Measurements from ENCODE around the gene RNF220. TPM values are rescaled to one million over a fixed set of nuclear protein-coding genes. Genes with fewer than 3 reads are reported as not detected.

The RNF220 gene
- total and polyA plus RNA-seq, 2 experiments from 2014 or later = 77.2 to 117 TPM

DNA sequence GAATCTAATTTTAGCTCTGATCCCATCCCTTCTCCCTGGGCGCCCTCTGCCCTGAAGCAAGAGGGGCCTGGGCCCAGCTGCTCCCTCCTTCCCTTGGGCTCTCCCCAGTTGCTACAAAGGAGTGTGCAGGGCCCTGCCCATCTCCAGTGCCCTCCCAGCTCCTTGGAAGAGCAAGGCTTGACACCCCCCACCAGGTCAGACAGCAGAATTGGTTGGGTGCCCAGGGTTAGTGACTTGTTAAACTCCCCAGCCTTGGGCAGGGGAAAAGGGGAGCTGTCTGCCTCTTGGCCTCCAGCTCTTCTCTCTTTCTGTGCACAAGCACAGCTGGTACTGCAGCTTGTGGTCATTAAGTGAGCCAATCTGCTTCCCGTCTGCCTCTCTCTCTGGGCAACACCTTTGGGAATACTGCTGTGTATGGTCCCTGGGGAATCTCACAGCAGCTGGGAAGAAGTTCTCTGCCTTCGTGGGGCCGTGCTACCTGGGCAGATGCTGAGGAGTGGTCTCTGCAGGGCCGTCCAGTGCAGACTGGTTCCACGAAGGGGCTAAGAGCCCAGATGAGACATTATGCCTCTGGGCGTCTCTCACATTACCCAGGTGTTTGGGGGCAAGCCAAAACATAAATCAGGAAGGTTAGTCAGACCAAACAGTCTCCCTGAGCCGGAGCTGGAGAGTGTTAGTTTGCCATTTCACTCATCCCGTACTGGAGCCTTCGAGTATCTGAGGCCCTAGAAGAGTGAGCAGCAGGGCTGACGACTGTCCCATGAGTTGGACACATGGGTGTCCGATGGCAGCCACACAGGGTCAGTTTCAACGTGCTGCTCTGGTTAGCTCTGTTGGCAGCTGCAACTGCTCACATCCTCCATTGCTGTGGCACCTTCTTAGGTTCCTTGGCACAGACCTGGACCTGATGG is 231.9 kb downstream of the RNF220 start:
- WGBS (ENCODE audit: low lambda C conversion rate, missing lambda C conversion rate) = 78% methylated on average over 13 of the region's 13 CpGs
- H2AFZ ChIP-seq = no peak overlapping the region
- peaks cover 11% of the 10 kb centered on the region for H3K4me1 ChIP-seq (ENCODE audit: insufficient read depth)
- no peaks in the 10 kb centered on the region for H4K20me1 ChIP-seq (ENCODE audit: insufficient read depth, poor library complexity, severe bottlenecking)
- no peaks in the 10 kb centered on the region for H3K36me3 ChIP-seq (replicated peaks; ENCODE audit: insufficient read depth, low read depth)
- no peaks in the 10 kb centered on the region for H3K9me2 ChIP-seq (replicated peaks; ENCODE audit: insufficient read depth)
- TF ChIP-seq EZH2 (IDR thresholded peaks at IDR 0.05; ENCODE audit: borderline replicate concordance) (no peak), EZH2phosphoT487 (IDR thresholded peaks at IDR 0.05; ENCODE audit: low read depth, severe bottlenecking, unreplicated experiment) (no peak)
- TF ChIP-seq, protein P1, sequence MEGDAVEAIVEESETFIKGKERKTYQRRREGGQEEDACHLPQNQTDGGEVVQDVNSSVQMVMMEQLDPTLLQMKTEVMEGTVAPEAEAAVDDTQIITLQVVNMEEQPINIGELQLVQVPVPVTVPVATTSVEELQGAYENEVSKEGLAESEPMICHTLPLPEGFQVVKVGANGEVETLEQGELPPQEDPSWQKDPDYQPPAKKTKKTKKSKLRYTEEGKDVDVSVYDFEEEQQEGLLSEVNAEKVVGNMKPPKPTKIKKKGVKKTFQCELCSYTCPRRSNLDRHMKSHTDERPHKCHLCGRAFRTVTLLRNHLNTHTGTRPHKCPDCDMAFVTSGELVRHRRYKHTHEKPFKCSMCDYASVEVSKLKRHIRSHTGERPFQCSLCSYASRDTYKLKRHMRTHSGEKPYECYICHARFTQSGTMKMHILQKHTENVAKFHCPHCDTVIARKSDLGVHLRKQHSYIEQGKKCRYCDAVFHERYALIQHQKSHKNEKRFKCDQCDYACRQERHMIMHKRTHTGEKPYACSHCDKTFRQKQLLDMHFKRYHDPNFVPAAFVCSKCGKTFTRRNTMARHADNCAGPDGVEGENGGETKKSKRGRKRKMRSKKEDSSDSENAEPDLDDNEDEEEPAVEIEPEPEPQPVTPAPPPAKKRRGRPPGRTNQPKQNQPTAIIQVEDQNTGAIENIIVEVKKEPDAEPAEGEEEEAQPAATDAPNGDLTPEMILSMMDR (IDR thresholded peaks at IDR 0.05; ENCODE audit: poor library complexity) = no peak
- no peak overlapping the region for H3K4me2 ChIP-seq
- H3K79me2 ChIP-seq = peaks cover 27% of the 10 kb centered on the region
- no peaks in the 10 kb centered on the region for H3K27me3 ChIP-seq
- no peak for DNase-seq (ENCODE audit: low spot score)
- H3K4me3 ChIP-seq = no peak overlapping the region
- H3K27ac ChIP-seq = peak overlapping the region; percentile 66
- H3K9me3 ChIP-seq (ENCODE audit: low read depth) = no peaks in the 10 kb centered on the region

DNA sequence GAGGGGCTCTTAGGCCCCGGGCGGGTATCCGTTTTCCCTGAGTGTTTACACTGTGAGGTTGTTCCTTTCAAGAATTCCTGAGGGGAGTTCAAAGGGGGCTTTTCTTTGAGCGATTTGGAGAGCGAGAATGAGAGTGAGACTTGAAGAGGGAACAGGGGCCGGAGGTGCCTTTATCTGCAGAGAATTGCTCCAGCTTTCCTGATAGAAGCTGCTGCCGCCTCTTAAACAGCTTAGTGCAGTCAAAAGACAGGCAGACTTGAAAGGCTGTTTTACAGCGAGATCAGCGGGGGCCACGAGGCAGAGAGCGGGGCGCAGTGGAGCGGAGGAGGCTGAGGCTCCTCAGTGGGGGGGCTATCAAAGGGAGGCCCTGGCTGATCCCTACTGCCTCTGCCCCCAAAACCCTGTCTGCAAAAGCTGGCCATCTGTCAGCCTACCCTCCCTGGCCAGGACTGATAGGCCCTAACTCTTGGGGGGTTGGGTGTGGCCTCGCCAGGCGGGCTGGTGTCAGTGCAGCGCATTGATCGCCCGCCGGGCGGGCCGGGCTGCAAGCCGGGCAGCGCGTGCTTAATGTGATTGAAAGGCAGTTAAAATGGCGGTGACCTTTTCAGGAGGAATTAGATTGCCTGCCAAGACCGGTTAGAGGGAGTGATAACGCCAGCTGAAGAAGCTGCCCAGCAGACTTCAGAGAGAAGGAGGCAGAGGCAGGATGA is 232.8 kb downstream of the RNF220 start:
- Histone ChIP-seq H3K27ac (peak overlapping the region; percentile 60), H3K9me2 (replicated peaks; ENCODE audit: insufficient read depth) (no peaks in the 10 kb centered on the region), H3K36me3 (replicated peaks; ENCODE audit: insufficient read depth, low read depth) (no peaks in the 10 kb centered on the region), H4K20me1 (ENCODE audit: insufficient read depth, poor library complexity, severe bottlenecking) (no peaks in the 10 kb centered on the region), H3K9me3 (ENCODE audit: low read depth) (no peaks in the 10 kb centered on the region), H3K27me3 (no peaks in the 10 kb centered on the region), H3K79me2 (peaks cover 24% of the 10 kb centered on the region), H2AFZ (no peak overlapping the region), H3K4me3 (no peak overlapping the region), H3K4me2 (no peak overlapping the region), H3K4me1 (ENCODE audit: insufficient read depth) (peaks cover 8% of the 10 kb centered on the region)
- 81% methylated on average over 27 of the region's 27 CpGs for WGBS (ENCODE audit: low lambda C conversion rate, missing lambda C conversion rate)
- TF ChIP-seq EZH2phosphoT487 (IDR thresholded peaks at IDR 0.05; ENCODE audit: low read depth, severe bottlenecking, unreplicated experiment) (no peak), EZH2 (IDR thresholded peaks at IDR 0.05; ENCODE audit: borderline replicate concordance) (no peak)
- TF ChIP-seq, protein P1 (IDR thresholded peaks at IDR 0.05; ENCODE audit: poor library complexity) = no peak
- no peak for DNase-seq (ENCODE audit: low spot score)

DNA sequence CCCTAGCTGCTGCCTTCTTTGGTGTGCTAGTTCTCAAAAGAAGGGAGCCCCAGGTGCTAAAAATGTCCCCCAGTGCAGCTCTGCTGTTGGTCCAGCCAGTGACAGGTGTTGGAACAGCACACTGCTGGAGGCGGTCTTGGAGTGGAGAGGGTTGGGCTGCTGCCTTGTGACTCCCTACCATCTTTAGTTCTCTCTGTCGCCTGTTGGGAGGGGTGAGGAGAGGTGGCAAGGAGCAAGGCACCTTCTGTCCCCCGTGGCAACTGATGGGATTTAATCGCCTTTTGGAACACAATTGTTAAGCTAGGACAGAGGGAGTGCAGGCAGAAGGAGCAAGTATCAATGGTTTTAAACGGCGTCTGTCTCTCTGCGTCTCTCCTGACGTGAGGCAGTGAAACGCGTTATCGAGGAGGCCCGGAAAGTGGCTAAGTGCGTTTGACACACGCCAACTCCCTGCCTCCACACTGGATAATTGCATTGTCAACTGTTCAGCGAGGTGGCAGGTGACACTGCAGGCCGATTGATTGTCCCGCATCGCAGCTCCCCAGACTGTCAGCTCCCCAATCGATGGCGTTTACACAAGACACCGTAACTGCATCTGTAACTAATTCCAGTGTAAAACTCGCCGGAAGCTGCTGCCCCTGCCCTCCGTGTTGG is 235.3 kb downstream of the RNF220 start:
- Histone ChIP-seq H2AFZ (no peak overlapping the region), H3K9me3 (ENCODE audit: low read depth) (no peaks in the 10 kb centered on the region), H3K27ac (no peak overlapping the region), H3K9me2 (replicated peaks; ENCODE audit: insufficient read depth) (no peaks in the 10 kb centered on the region), H3K27me3 (no peaks in the 10 kb centered on the region), H3K4me1 (ENCODE audit: insufficient read depth) (peaks cover 3% of the 10 kb centered on the region), H3K79me2 (no peaks in the 10 kb centered on the region), H3K4me3 (no peak overlapping the region), H3K36me3 (replicated peaks; ENCODE audit: insufficient read depth, low read depth) (no peaks in the 10 kb centered on the region), H4K20me1 (ENCODE audit: insufficient read depth, poor library complexity, severe bottlenecking) (no peaks in the 10 kb centered on the region), H3K4me2 (no peak overlapping the region)
- WGBS (ENCODE audit: low lambda C conversion rate, missing lambda C conversion rate) = 95% methylated on average over 24 of the region's 24 CpGs
- TF ChIP-seq EZH2 (IDR thresholded peaks at IDR 0.05; ENCODE audit: borderline replicate concordance) (no peak), EZH2phosphoT487 (IDR thresholded peaks at IDR 0.05; ENCODE audit: low read depth, severe bottlenecking, unreplicated experiment) (no peak)
- TF ChIP-seq, protein P1 (IDR thresholded peaks at IDR 0.05; ENCODE audit: poor library complexity) = no peak
- no peak for DNase-seq (ENCODE audit: low spot score)
